HCT116 (cell line): Measurements from ENCODE around the gene CRELD2. TPM values are rescaled to one million over a fixed set of nuclear protein-coding genes. Genes with fewer than 3 reads are reported as not detected.
A peak's percentile ranks its signal among the peaks of the same experiment; 100 is the strongest.

Experiments
- ATAC-seq: fragments of 200-7000 bp; cut with Tn5 transposase; 2 replicates; pipeline ENCODE4 v1.9.1; 2020; ENCODE audit warnings: mild to moderate bottlenecking, moderate library complexity
- BruUV-seq: library from RNA; stranded (reverse); fragments of 400-500 nt; replicated peaks from 2 replicates; lab custom pipeline; 2021; lab: Mats Ljungman, UMichigan
- CTCF ChIA-PET: fragments of 300-600 bp; sonication (Branson Sonifier 250); formaldehyde crosslinking; loops from one replicate; lab custom pipeline; 2021; ENCODE audit warnings: antibody characterized with exemption; lab: Charles Lee
- POLR2A ChIA-PET: fragments of 300-600, 350-600 bp; sonication (Branson Sonifier 250); formaldehyde crosslinking; loops from one replicate; lab custom pipeline; 2021; ENCODE audit warnings: antibody characterized with exemption; lab: Charles Lee
- RAD21 ChIA-PET, 2 experiments: fragments of 300-600 bp; sonication (Branson Sonifier 250); formaldehyde crosslinking; loops; one replicate each; lab custom pipeline; 2023; ENCODE audit warnings: low total read pairs in 2 of 2; ENCODE audit not compliant: uncharacterized antibody in 2 of 2, unreplicated experiment in 2 of 2, low non-redundant PET in 1 of 2; lab: Charles Lee
- DNase-seq: peaks from one replicate; pipeline ENCODE4 v3.0.0-alpha.2; 2010; ENCODE audit warnings: low read depth, low spot score
- H2AFZ ChIP-seq: fragments of 200-600 bp; shearing (Covaris generic), sonication (generic); 2 replicates; pipeline ENCODE4 v1.6.1; 2017; ENCODE audit warnings: low read depth, mixed run types, mixed read lengths, antibody characterized with exemption, low read length; ENCODE audit not compliant: poor library complexity, severe bottlenecking
- H3K27ac ChIP-seq: 2 replicates; pipeline ENCODE4 v1.5.1; 2012; ENCODE audit warnings: low read depth, low read length
- H3K27me3 ChIP-seq: fragments of 200-600 bp; sonication (generic); 2 replicates; pipeline ENCODE4 v1.6.1; 2016; ENCODE audit warnings: mixed run types, low read length, mixed read lengths; ENCODE audit not compliant: insufficient read depth
- H3K36me3 ChIP-seq, 2 experiments: fragments of 200-500 bp in 1 of 2; fragments of 200-600 bp in 1 of 2; sonication (Bioruptor generic) in 1 of 2; sonication (generic) in 1 of 2; 2 replicates each; pipeline versions ENCODE4 v1.5.1 to v1.6.1; 2014 to 2016; ENCODE audit warnings: low read length in 2 of 2, inconsistent platforms in 1 of 2, mixed read lengths in 1 of 2, mixed run types in 1 of 2; ENCODE audit not compliant: insufficient read depth in 2 of 2, control insufficient read depth in 1 of 2
- H3K4me1 ChIP-seq, 2 experiments: fragments of 200-600 bp in 1 of 2; sonication (generic) in 1 of 2; 2 replicates each; pipeline versions ENCODE4 v1.5.1 to v1.6.1; 2012 to 2017; ENCODE audit warnings: low read length in 2 of 2, inconsistent platforms in 1 of 2, mild to moderate bottlenecking in 1 of 2, mixed read lengths in 1 of 2, mixed run types in 1 of 2, moderate library complexity in 1 of 2; ENCODE audit not compliant: insufficient read depth in 2 of 2, control insufficient read depth in 1 of 2
- H3K4me2 ChIP-seq: fragments of 200-600 bp; sonication (generic); 2 replicates; pipeline ENCODE4 v1.6.1; 2017; ENCODE audit warnings: mixed run types, low read length, mixed read lengths
- H3K4me3 ChIP-seq, 2 experiments: fragments of 200-600 bp in 1 of 2; sonication (generic) in 1 of 2; replicated peaks in 1 of 2; 2 replicates each; pipeline ENCODE4 v1.5.1; 2011 to 2016; ENCODE audit warnings: low read length in 2 of 2, control low read depth in 1 of 2, low read depth in 1 of 2, mild to moderate bottlenecking in 1 of 2, mixed read lengths in 1 of 2, mixed run types in 1 of 2
- H3K79me2 ChIP-seq: fragments of 200-600 bp; sonication (generic); 2 replicates; pipeline ENCODE4 v1.6.1; 2017; ENCODE audit warnings: mild to moderate bottlenecking, mixed run types, low read length, moderate library complexity, mixed read lengths; ENCODE audit not compliant: insufficient read depth
- H3K9ac ChIP-seq: fragments of 200-600 bp; sonication (generic); 2 replicates; pipeline ENCODE4 v1.6.1; 2016; ENCODE audit warnings: low read length, mixed read lengths
- H3K9me2 ChIP-seq: fragments of 200-600 bp; sonication (generic), shearing (Covaris generic); 2 replicates; pipeline ENCODE4 v1.6.1; 2017; ENCODE audit warnings: mixed run types, mild to moderate bottlenecking, moderate library complexity; ENCODE audit not compliant: insufficient read depth
- H3K9me3 ChIP-seq, 2 experiments: fragments of 200-500 bp in 1 of 2; fragments of 200-600 bp in 1 of 2; sonication (Bioruptor generic) in 1 of 2; sonication (generic) in 1 of 2; 2 replicates each; pipeline ENCODE4 v1.6.1; 2014 to 2017; ENCODE audit warnings: low read length in 2 of 2, mixed read lengths in 2 of 2, inconsistent platforms in 1 of 2, low read depth in 1 of 2, mild to moderate bottlenecking in 1 of 2, mixed run types in 1 of 2, moderate library complexity in 1 of 2; ENCODE audit not compliant: control insufficient read depth in 1 of 2, insufficient read depth in 1 of 2
- H4K20me1 ChIP-seq: fragments of 200-600 bp; sonication (generic), shearing (Covaris generic); 2 replicates; pipeline ENCODE4 v1.6.1; 2017; ENCODE audit warnings: mixed run types, mild to moderate bottlenecking, moderate library complexity; ENCODE audit not compliant: insufficient read depth
- EGR1 ChIP-seq: IDR thresholded peaks from 2 replicates; pipeline ENCODE4 v1.6.1; 2012; ENCODE audit warnings: low read depth
- EZH2phosphoT487 ChIP-seq: fragments of 200-600 bp; IDR thresholded peaks from 2 replicates; pipeline ENCODE4 v1.6.1; 2018; ENCODE audit warnings: antibody characterized with exemption, borderline replicate concordance
- FOSL1 ChIP-seq: IDR thresholded peaks from 2 replicates; pipeline ENCODE4 v1.6.1; 2012; ENCODE audit warnings: low read depth
- JUND ChIP-seq: IDR thresholded peaks from 2 replicates; pipeline ENCODE4 v1.6.1; 2012
- POLR2AphosphoS5 ChIP-seq: IDR thresholded peaks from 2 replicates; pipeline ENCODE4 v1.6.1; 2011; ENCODE audit warnings: mild to moderate bottlenecking, low read depth, low read length, moderate library complexity
- SIN3A ChIP-seq: IDR thresholded peaks from 2 replicates; pipeline ENCODE4 v1.6.1; 2012; ENCODE audit warnings: low read depth
- SRF ChIP-seq: IDR thresholded peaks from 2 replicates; pipeline ENCODE4 v1.6.1; 2012; ENCODE audit warnings: low read depth
- TCF7L2 ChIP-seq: IDR thresholded peaks from 2 replicates; pipeline ENCODE4 v1.7.0; 2011; ENCODE audit warnings: borderline replicate concordance, inconsistent platforms; ENCODE audit not compliant: insufficient read depth, insufficient read length; ENCODE audit errors: extremely low read depth
- YY1 ChIP-seq: IDR thresholded peaks from 2 replicates; pipeline ENCODE4 v1.6.1; 2011; ENCODE audit warnings: low read length, low read depth, moderate library complexity, mild to moderate bottlenecking; ENCODE audit not compliant: insufficient replicate concordance; ENCODE audit errors: extremely low read depth
- intact Hi-C: fragments of 100-400 bp; cut with micrococcal nuclease; formaldehyde crosslinking; loops from 2 replicates; pipeline ENCODE4 v1.10.0; 2022
- total RNA-seq: library from RNA; stranded (reverse); gene quantifications from one replicate; pipeline ENCODE4 v1.2.1, GENCODE V29; 2021; ENCODE audit not compliant: unreplicated experiment
- TF ChIP-seq, protein P1 (sequence below): IDR thresholded peaks from 2 replicates; pipeline ENCODE4 v1.6.1; 2012
- TF ChIP-seq, protein P2 (sequence below), 3 experiments: fragments of 200-600 bp in 1 of 3; sonication (generic) in 1 of 3; IDR thresholded peaks in 2 of 3; conservative IDR thresholded peaks in 1 of 3; 2 replicates each; pipeline ENCODE4 v1.5.1; 2012 to 2017; ENCODE audit warnings: low read depth in 2 of 3, low read length in 2 of 3, antibody characterized with exemption in 1 of 3, borderline replicate concordance in 1 of 3, control low read depth in 1 of 3, mild to moderate bottlenecking in 1 of 3, mixed read lengths in 1 of 3, mixed run types in 1 of 3, moderate library complexity in 1 of 3; ENCODE audit not compliant: insufficient read depth in 1 of 3
- TF ChIP-seq, protein P3 (sequence below): IDR thresholded peaks from 2 replicates; pipeline ENCODE4 v1.6.1; 2012; ENCODE audit warnings: low read depth

CRELD2 gene
- total RNA-seq, 1 experiment from 2014 or later = 45.8 TPM

DNA sequence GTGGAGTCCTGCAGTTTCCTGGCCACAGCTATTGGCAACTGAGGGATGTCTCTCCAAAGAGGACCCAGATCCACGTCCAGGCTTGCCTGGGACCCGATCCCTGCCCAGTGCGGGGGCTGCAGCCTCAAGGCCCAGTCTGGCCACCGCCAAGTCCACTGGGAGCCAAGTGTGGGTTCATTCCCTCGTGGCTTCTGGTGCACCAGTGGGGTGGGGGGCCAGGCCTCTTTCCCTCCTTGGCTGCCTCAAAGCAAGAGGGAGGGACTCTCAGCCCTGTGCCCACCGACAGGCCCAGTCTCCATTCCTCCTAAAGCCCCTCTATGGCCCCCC, 28.8 kb downstream of the CRELD2 start:
- Histone ChIP-seq H4K20me1 (no peaks in the 10 kb centered on the region), H3K4me2 (no peak overlapping the region), H3K4me3 (no peak overlapping the region), H3K27me3 (no peaks in the 10 kb centered on the region), H3K4me1 (peaks cover 39 to 53% of the 10 kb centered on the region in 2 experiments), H3K9ac (no peak overlapping the region), H2AFZ (no peak overlapping the region), H3K27ac (peak overlapping the region; percentile 29; the same call in 1 of the 2 replicates), H3K36me3 (no peaks in the 10 kb centered on the region), H3K9me2 (no peaks in the 10 kb centered on the region), H3K9me3 (no peaks in the 10 kb centered on the region), H3K79me2 (no peaks in the 10 kb centered on the region)
- ChIA-PET POLR2A (no interaction called here), RAD21 (no interaction called here), CTCF (no interaction called here)
- intact Hi-C loops = no loop called here
- no TSS peak for BruUV-seq
- no peak for TF ChIP-seq SIN3A
- no peak for TF ChIP-seq FOSL1
- no peak for TF ChIP-seq SRF
- TF ChIP-seq POLR2AphosphoS5 = no peak
- TF ChIP-seq, protein P1, sequence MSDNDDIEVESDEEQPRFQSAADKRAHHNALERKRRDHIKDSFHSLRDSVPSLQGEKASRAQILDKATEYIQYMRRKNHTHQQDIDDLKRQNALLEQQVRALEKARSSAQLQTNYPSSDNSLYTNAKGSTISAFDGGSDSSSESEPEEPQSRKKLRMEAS = no peak
- TF ChIP-seq JUND = no peak
- DNase-seq (no peak), ATAC-seq (no peak)

DNA sequence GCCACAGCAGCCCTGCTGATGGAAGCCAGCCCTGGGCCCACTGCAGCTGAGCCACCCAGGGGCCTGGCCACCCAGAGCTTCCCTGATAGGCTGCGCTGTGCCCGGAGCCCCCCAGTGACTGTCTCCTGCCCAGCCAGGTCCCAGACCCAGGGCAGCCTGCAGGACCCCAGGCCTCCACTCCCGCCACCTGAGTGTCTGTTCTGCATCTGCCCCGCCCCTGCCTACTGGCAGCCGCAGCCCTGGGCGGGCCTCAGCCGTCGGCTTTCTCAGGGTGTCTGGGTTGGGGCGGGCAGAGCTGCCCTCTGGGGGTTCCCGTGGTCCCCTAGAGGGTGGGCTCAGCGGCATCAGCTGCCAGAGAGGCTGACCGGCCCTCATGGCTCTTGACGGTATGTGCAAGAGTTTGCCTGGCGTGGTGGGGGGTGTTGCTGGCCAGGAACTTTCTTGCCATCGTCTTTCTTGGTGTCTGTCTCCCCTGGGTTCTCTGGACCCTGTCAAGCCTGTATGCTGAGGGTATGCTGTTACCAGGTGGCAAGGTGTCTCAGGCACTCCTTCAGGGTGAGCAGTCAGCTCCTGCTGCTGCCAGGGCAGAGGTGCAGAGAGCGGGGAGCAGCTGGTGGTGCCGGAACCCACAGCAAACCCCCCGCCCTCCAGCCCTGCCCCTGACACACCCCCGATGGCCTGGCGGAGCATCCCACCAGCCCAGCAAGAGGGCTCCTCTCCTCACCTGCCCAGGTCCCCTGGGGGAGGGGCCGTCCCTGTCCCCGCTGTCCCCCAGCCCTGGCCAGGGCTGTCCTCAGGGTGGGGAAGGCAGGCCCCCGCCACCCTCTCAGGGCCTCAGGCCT, 29.9 kb downstream of the CRELD2 start:
- CTCF ChIA-PET = no interaction called here
- RAD21 ChIA-PET = no interaction called here
- no peak for ATAC-seq
- Histone ChIP-seq H3K27me3 (no peaks in the 10 kb centered on the region), H2AFZ (no peak overlapping the region), H4K20me1 (no peaks in the 10 kb centered on the region), H3K79me2 (no peaks in the 10 kb centered on the region), H3K27ac (peak overlapping the region; percentile 62; the same call in 1 of the 2 replicates), H3K36me3 (no peaks in the 10 kb centered on the region), H3K9me2 (no peaks in the 10 kb centered on the region), H3K9me3 (no peaks in the 10 kb centered on the region), H3K4me2 (peak overlapping the region; percentile 48), H3K4me1 (peaks cover 44 to 64% of the 10 kb centered on the region in 2 experiments), H3K4me3 (no peak overlapping the region), H3K9ac (peak overlapping the region; percentile 31)
- DNase-seq = no peak
- TF ChIP-seq TCF7L2 (no peak), JUND (no peak), SRF (no peak), EGR1 (no peak), EZH2phosphoT487 (no peak), YY1 (no peak), FOSL1 (no peak), POLR2AphosphoS5 (no peak)
- TF ChIP-seq, protein P1 = no peak
- TF ChIP-seq, protein P2, sequence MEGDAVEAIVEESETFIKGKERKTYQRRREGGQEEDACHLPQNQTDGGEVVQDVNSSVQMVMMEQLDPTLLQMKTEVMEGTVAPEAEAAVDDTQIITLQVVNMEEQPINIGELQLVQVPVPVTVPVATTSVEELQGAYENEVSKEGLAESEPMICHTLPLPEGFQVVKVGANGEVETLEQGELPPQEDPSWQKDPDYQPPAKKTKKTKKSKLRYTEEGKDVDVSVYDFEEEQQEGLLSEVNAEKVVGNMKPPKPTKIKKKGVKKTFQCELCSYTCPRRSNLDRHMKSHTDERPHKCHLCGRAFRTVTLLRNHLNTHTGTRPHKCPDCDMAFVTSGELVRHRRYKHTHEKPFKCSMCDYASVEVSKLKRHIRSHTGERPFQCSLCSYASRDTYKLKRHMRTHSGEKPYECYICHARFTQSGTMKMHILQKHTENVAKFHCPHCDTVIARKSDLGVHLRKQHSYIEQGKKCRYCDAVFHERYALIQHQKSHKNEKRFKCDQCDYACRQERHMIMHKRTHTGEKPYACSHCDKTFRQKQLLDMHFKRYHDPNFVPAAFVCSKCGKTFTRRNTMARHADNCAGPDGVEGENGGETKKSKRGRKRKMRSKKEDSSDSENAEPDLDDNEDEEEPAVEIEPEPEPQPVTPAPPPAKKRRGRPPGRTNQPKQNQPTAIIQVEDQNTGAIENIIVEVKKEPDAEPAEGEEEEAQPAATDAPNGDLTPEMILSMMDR (IDR thresholded peaks at IDR 0.05 in 2 of 3, conservative IDR thresholded peaks at IDR 0.05 in 1 of 3; ENCODE audit: borderline replicate concordance in 1 of 3, insufficient read depth in 1 of 3, low read depth in 2 of 3, low read length in 2 of 3) = no peak
- TF ChIP-seq, protein P3, sequence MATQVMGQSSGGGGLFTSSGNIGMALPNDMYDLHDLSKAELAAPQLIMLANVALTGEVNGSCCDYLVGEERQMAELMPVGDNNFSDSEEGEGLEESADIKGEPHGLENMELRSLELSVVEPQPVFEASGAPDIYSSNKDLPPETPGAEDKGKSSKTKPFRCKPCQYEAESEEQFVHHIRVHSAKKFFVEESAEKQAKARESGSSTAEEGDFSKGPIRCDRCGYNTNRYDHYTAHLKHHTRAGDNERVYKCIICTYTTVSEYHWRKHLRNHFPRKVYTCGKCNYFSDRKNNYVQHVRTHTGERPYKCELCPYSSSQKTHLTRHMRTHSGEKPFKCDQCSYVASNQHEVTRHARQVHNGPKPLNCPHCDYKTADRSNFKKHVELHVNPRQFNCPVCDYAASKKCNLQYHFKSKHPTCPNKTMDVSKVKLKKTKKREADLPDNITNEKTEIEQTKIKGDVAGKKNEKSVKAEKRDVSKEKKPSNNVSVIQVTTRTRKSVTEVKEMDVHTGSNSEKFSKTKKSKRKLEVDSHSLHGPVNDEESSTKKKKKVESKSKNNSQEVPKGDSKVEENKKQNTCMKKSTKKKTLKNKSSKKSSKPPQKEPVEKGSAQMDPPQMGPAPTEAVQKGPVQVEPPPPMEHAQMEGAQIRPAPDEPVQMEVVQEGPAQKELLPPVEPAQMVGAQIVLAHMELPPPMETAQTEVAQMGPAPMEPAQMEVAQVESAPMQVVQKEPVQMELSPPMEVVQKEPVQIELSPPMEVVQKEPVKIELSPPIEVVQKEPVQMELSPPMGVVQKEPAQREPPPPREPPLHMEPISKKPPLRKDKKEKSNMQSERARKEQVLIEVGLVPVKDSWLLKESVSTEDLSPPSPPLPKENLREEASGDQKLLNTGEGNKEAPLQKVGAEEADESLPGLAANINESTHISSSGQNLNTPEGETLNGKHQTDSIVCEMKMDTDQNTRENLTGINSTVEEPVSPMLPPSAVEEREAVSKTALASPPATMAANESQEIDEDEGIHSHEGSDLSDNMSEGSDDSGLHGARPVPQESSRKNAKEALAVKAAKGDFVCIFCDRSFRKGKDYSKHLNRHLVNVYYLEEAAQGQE = no peak
- BruUV-seq = no TSS peak
- intact Hi-C loops = no loop called here
- POLR2A ChIA-PET = no interaction called here
